Upper lobe of left lung (tissue), 6 donors: ENCODE measurements around the gene HOXA5. TPM values are rescaled to one million over a fixed set of nuclear protein-coding genes. Genes with fewer than 3 reads are reported as not detected.

ENCODE experiments used
- ATAC-seq, 2 donors: fragments of 200-7000 bp; cut with Tn5 transposase; one replicate each; pipeline ENCODE4 v1.9.1; 2022; ENCODE audit warnings: mild to moderate bottlenecking in 2 of 2, moderate library complexity in 2 of 2; ENCODE audit not compliant: low FRiP score in 2 of 2
- DNase-seq, 2 donors: peaks; one replicate each; pipeline ENCODE4 v3.0.0-alpha.2; 2019 to 2020
- H3K27ac ChIP-seq, 4 donors: fragments of 200-600 bp; sonication (generic); one replicate each; pipeline ENCODE4 v1.5.1; 2016 to 2019
- H3K27me3 ChIP-seq, 4 donors: fragments of 200-600 bp; sonication (generic); one replicate each; pipeline ENCODE4 v1.5.1; 2017 to 2019
- H3K36me3 ChIP-seq, 4 donors: fragments of 200-600 bp; sonication (generic); one replicate each; pipeline ENCODE4 v1.5.1; 2016 to 2019
- H3K4me1 ChIP-seq, 4 donors: fragments of 200-600 bp; sonication (generic); one replicate each; pipeline ENCODE4 v1.5.1; 2018 to 2019
- H3K4me3 ChIP-seq, 4 donors: fragments of 200-600 bp; sonication (generic); one replicate each; pipeline ENCODE4 v1.5.1; 2017 to 2019; ENCODE audit warnings: mild to moderate bottlenecking in 2 of 4, moderate library complexity in 1 of 4
- H3K9me3 ChIP-seq, 4 donors: fragments of 200-600 bp; sonication (generic); one replicate each; pipeline ENCODE4 v1.5.1; 2018 to 2019
- CTCF ChIP-seq, 6 experiments: fragments of 450-650 bp in 4 of 6; fragments of 200-600 bp in 2 of 6; sonication (generic) in 2 of 6; IDR thresholded peaks; one replicate each; pipeline ENCODE4 v1.5.1; 2016 to 2019; ENCODE audit warnings: antibody characterized with exemption in 6 of 6
- EP300 ChIP-seq, 4 donors: sonication (generic); formaldehyde crosslinking; IDR thresholded peaks; one replicate each; pipeline ENCODE4 v1.5.1; 2017; ENCODE audit warnings: antibody characterized with exemption in 4 of 4, control low read depth in 2 of 4
- POLR2A ChIP-seq, 4 donors: fragments of 450-650 bp; IDR thresholded peaks; one replicate each; pipeline ENCODE4 v1.5.1; 2016 to 2017; ENCODE audit warnings: antibody characterized with exemption in 4 of 4, mild to moderate bottlenecking in 2 of 4
- POLR2AphosphoS5 ChIP-seq, 2 donors: sonication (generic); formaldehyde crosslinking; IDR thresholded peaks; one replicate each; pipeline ENCODE4 v1.5.1; 2017; ENCODE audit warnings: antibody characterized with exemption in 2 of 2
- WGBS, 2 donors: methylation state at CpG; one replicate each; pipeline ENCODE4 v1.1.5; 2017 to 2018; 5-methylcytosine and 5-hydroxymethylcytosine counted together
- total RNA-seq, 6 donors: library from RNA; depleted of rRNA in 4 of 6; stranded (reverse); fragments of >200 nt in 4 of 6; gene quantifications; one replicate each; pipeline versions ENCODE4 v1.1.0 to v1.2.1, GENCODE V29; 2016 to 2021
- donor health status: DM: no; HTN: no; CAD: no; lungs with moderate emphysema.
- donor health status: DM: no; HTN: yes; CAD: no; lungs with severe emphysema.

The HOXA5 gene
- total RNA-seq, 6 donors from 2014 or later, result 7.8 to 79.9 (median 16.9) TPM

- H3K4me3 ChIP-seq, result peak overlapping the region; percentile 46 to 76 (median 60)
- ATAC-seq, result peak; percentile 3 to 60
- peaks cover 11 to 32% (median 27%) of the 10 kb centered on the region in 4 donors for H3K4me1 ChIP-seq
- peak in 1 of 2 donors; percentile 80 for DNase-seq
- H3K9me3 ChIP-seq, result no peaks in the 10 kb centered on the region
- H3K36me3 ChIP-seq, result no peaks in the 10 kb centered on the region
- 21 to 38% methylated on average over 12 to 16 of the region's 26 CpGs for WGBS, 2 donors
- H3K27ac ChIP-seq, result peak overlapping the region; percentile 89 to 95 (median 91)
- peaks cover 0 to 3% (median 1%) of the 10 kb centered on the region in 4 donors for H3K27me3 ChIP-seq
- TF ChIP-seq EP300 (IDR thresholded peaks at IDR 0.05) (no peak), POLR2AphosphoS5 (IDR thresholded peaks at IDR 0.05) (peak in 1 of 2 donors; percentile 15)
These were observed 29.3 kb downstream of the HOXA5 start for GRCh38 chr7:27113991-27114769.

- WGBS, 2 donors, result 39 to 63% methylated on average over 27 to 30 of the region's 57 CpGs
- ATAC-seq, result peak in 1 of 2 donors; percentile 60
- Histone ChIP-seq H3K9me3 (no peaks in the 10 kb centered on the region), H3K4me1 (peaks cover 16 to 33% (median 28%) of the 10 kb centered on the region in 4 donors), H3K4me3 (peak overlapping the region; percentile 46 to 76 (median 60)), H3K36me3 (no peaks in the 10 kb centered on the region), H3K27ac (peak overlapping the region; percentile 89 to 95 (median 91)), H3K27me3 (peaks cover 0 to 3% (median 1%) of the 10 kb centered on the region in 4 donors)
- TF ChIP-seq POLR2AphosphoS5 (IDR thresholded peaks at IDR 0.05) (peak; percentile 78 to 80), CTCF (IDR thresholded peaks at IDR 0.05) (no peak), EP300 (IDR thresholded peaks at IDR 0.05) (peak in 3 of 4 donors; percentile 62 to 71 (median 70)), POLR2A (IDR thresholded peaks at IDR 0.05) (peak in 2 of 4 donors; percentile 25 to 41)
- DNase-seq, result peak in 1 of 2 donors; percentile 88
These were observed 30.2 kb downstream of the HOXA5 start for GRCh38 chr7:27112955-27113949.

- H3K27me3 ChIP-seq, result peaks cover 0 to 3% (median 0%) of the 10 kb centered on the region in 4 donors
- no peaks in the 10 kb centered on the region for H3K36me3 ChIP-seq
- ATAC-seq (no peak), DNase-seq (no peak)
- no peaks in the 10 kb centered on the region for H3K9me3 ChIP-seq
- H3K27ac ChIP-seq, result peak overlapping the region in 3 of 4 donors; percentile 60 to 95 (median 92)
- peaks cover 16 to 34% (median 30%) of the 10 kb centered on the region in 4 donors for H3K4me1 ChIP-seq
- TF ChIP-seq EP300 (IDR thresholded peaks at IDR 0.05) (no peak), CTCF (IDR thresholded peaks at IDR 0.05) (no peak), POLR2A (IDR thresholded peaks at IDR 0.05) (no peak), POLR2AphosphoS5 (IDR thresholded peaks at IDR 0.05) (no peak)
- WGBS, 2 donors, result 25 to 41% methylated on average over 4 of the region's 4 CpGs
- peak overlapping the region in 1 of 4 donors; percentile 72 for H3K4me3 ChIP-seq
These were observed 31.1 kb downstream of the HOXA5 start for GRCh38 chr7:27112361-27112760.

GRCh38 chr7:27111751-27112277, 31.7 kb downstream of the HOXA5 start:
- Histone ChIP-seq H3K27me3 (peaks cover 0 to 3% (median 0%) of the 10 kb centered on the region in 4 donors), H3K4me3 (peak overlapping the region in 1 of 4 donors; percentile 72)
- WGBS, 2 donors, result 36 to 57% methylated on average over 4 of the region's 4 CpGs

More at GRCh38 chr7:27111751-27112277, 31.7 kb downstream of the HOXA5 start:
- no peaks in the 10 kb centered on the region for H3K36me3 ChIP-seq
- no peaks in the 10 kb centered on the region for H3K9me3 ChIP-seq
- ATAC-seq, result no peak
- DNase-seq, result no peak
- H3K4me1 ChIP-seq, result peaks cover 16 to 37% (median 34%) of the 10 kb centered on the region in 4 donors
- TF ChIP-seq POLR2A (IDR thresholded peaks at IDR 0.05) (no peak), POLR2AphosphoS5 (IDR thresholded peaks at IDR 0.05) (no peak), CTCF (IDR thresholded peaks at IDR 0.05) (no peak), EP300 (IDR thresholded peaks at IDR 0.05) (no peak)
- H3K27ac ChIP-seq, result peak overlapping the region; percentile 44 to 95 (median 60)
